HCT116 (cell line): ENCODE results near the gene ITGA4.

Experiments used
- CTCF ChIP-seq, 3 experiments: fragments of 200-600 bp in 1 of 3; sonication (generic) in 1 of 3; IDR thresholded peaks in 2 of 3; conservative IDR thresholded peaks in 1 of 3; 2 replicates each; pipeline ENCODE4 v1.5.1; 2012 to 2017; ENCODE audit warnings: low read depth in 2 of 3, low read length in 2 of 3, antibody characterized with exemption in 1 of 3, borderline replicate concordance in 1 of 3, control low read depth in 1 of 3, mild to moderate bottlenecking in 1 of 3, mixed read lengths in 1 of 3, mixed run types in 1 of 3, moderate library complexity in 1 of 3; ENCODE audit not compliant: insufficient read depth in 1 of 3
- POLR2A ChIP-seq: IDR thresholded peaks from 2 replicates; pipeline ENCODE4 v1.7.0; 2011; ENCODE audit warnings: borderline replicate concordance; ENCODE audit not compliant: insufficient read depth, insufficient read length; ENCODE audit errors: extremely low read depth
- SP1 ChIP-seq: IDR thresholded peaks from 2 replicates; pipeline ENCODE4 v1.6.1; 2012; ENCODE audit warnings: low read depth

DNA sequence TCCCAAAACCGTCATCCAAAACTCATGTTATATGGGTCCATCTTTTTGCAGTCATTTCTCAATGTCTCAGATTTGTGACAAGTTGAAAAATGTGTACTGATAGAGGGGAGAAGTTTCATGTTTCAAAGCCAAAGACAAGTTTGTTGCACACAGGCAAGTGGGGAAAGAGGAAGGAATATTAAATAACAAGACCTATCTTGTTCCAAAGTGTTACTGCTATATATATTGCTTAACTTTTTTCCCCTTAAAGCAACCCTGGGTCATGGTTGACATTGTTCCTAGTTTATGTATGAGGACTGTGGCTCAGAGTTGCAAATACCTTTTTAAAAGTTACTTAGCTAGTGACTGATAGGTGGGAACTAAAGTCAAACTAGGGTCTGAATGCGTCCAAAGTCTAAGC is 1.7 kb downstream of the ITGA4 start:
- TF ChIP-seq CTCF (IDR thresholded peaks at IDR 0.05 in 2 of 3, conservative IDR thresholded peaks at IDR 0.05 in 1 of 3; ENCODE audit: borderline replicate concordance in 1 of 3, insufficient read depth in 1 of 3, low read depth in 2 of 3, low read length in 2 of 3) (no peak), POLR2A (no peak), SP1 (no peak)
